Upper lobe of left lung (tissue), 4 donors: ENCODE measurements around the gene PROX1.

Source experiments
- CTCF ChIP-seq, 6 experiments: fragments of 450-650 bp in 4 of 6; fragments of 200-600 bp in 2 of 6; sonication (generic) in 2 of 6; IDR thresholded peaks; one replicate each; pipeline ENCODE4 v1.5.1; 2016 to 2019; ENCODE audit warnings: antibody characterized with exemption in 6 of 6
- EP300 ChIP-seq, 4 donors: sonication (generic); formaldehyde crosslinking; IDR thresholded peaks; one replicate each; pipeline ENCODE4 v1.5.1; 2017; ENCODE audit warnings: antibody characterized with exemption in 4 of 4, control low read depth in 2 of 4
- POLR2A ChIP-seq, 4 donors: fragments of 450-650 bp; IDR thresholded peaks; one replicate each; pipeline ENCODE4 v1.5.1; 2016 to 2017; ENCODE audit warnings: antibody characterized with exemption in 4 of 4, mild to moderate bottlenecking in 2 of 4

- TF ChIP-seq EP300 (IDR thresholded peaks at IDR 0.05) (no peak), POLR2A (IDR thresholded peaks at IDR 0.05) (no peak), CTCF (IDR thresholded peaks at IDR 0.05) (no peak)
Observed at GRCh38 chr1:214043167-214043566, 55.4 kb downstream of the PROX1 start.
